Mesenchymal stem cell (in vitro differentiated cells and primary cell): Measurements from ENCODE around the gene EML4.

Experiments
- DNase-seq: peaks from one replicate; pipeline ENCODE4 v3.0.0-alpha.2; 2013
- H2AFZ ChIP-seq: one replicate; pipeline ENCODE4 v1.6.1; 2013; ENCODE audit warnings: low read depth, mild to moderate bottlenecking, control low read depth, inconsistent platforms, low read length, moderate library complexity
- H2AK5ac ChIP-seq: 2 replicates; pipeline ENCODE4 v1.6.1; 2013; ENCODE audit warnings: low read length, moderate library complexity, mild to moderate bottlenecking, inconsistent platforms; ENCODE audit not compliant: severe bottlenecking
- H2BK120ac ChIP-seq: one replicate; pipeline ENCODE4 v1.6.1; 2013; ENCODE audit warnings: low read depth, mild to moderate bottlenecking, inconsistent platforms, low read length, moderate library complexity
- H2BK12ac ChIP-seq, 2 experiments: one replicate each; pipeline ENCODE4 v1.6.1; 2013; ENCODE audit warnings: inconsistent platforms in 2 of 2, low read length in 2 of 2, mild to moderate bottlenecking in 2 of 2, moderate library complexity in 2 of 2, control low read depth in 1 of 2
- H2BK15ac ChIP-seq: one replicate; pipeline ENCODE4 v1.6.1; 2013; ENCODE audit warnings: mild to moderate bottlenecking, low read depth, inconsistent platforms; ENCODE audit not compliant: poor library complexity, severe bottlenecking
- H2BK5ac ChIP-seq: 2 replicates; pipeline ENCODE4 v1.6.1; 2013; ENCODE audit warnings: low read depth, mild to moderate bottlenecking, low read length, control low read depth, inconsistent platforms; ENCODE audit not compliant: poor library complexity, severe bottlenecking
- H3K14ac ChIP-seq, 2 experiments: one replicate each; pipeline ENCODE4 v1.6.1; 2013; ENCODE audit warnings: inconsistent platforms in 2 of 2, low read length in 2 of 2, control low read depth in 1 of 2, mild to moderate bottlenecking in 1 of 2, moderate library complexity in 1 of 2
- H3K18ac ChIP-seq, 2 experiments: one replicate each; pipeline ENCODE4 v1.6.1; 2013; ENCODE audit warnings: inconsistent platforms in 2 of 2, low read length in 2 of 2, control low read depth in 1 of 2, low read depth in 1 of 2, mild to moderate bottlenecking in 1 of 2
- H3K23ac ChIP-seq, 2 experiments: one replicate each; pipeline ENCODE4 v1.6.1; 2013; ENCODE audit warnings: inconsistent platforms in 2 of 2, low read length in 2 of 2, mild to moderate bottlenecking in 2 of 2, moderate library complexity in 2 of 2, control low read depth in 1 of 2
- H3K27ac ChIP-seq: 2 replicates; pipeline ENCODE4 v1.5.1; 2013; ENCODE audit warnings: mild to moderate bottlenecking, moderate library complexity, low read length, control low read depth, inconsistent platforms; ENCODE audit not compliant: poor library complexity, severe bottlenecking
- H3K27me3 ChIP-seq, 2 experiments: 2 replicates each; pipeline versions ENCODE4 v1.6.1 to v1.7.0; 2013; ENCODE audit warnings: low read length in 2 of 2, mild to moderate bottlenecking in 2 of 2, moderate library complexity in 2 of 2, control low read depth in 1 of 2, inconsistent platforms in 1 of 2; ENCODE audit not compliant: control insufficient read depth in 1 of 2, insufficient read depth in 1 of 2
- H3K36me3 ChIP-seq, 2 experiments: 2 replicates each; pipeline versions ENCODE4 v1.6.1 to v1.7.0; 2013; ENCODE audit warnings: low read length in 2 of 2, control low read depth in 1 of 2, inconsistent platforms in 1 of 2, low read depth in 1 of 2, mild to moderate bottlenecking in 1 of 2; ENCODE audit not compliant: insufficient read depth in 2 of 2, control insufficient read depth in 1 of 2
- H3K4ac ChIP-seq, 2 experiments: one replicate each; pipeline ENCODE4 v1.6.1; 2013; ENCODE audit warnings: inconsistent platforms in 2 of 2, low read length in 2 of 2, mild to moderate bottlenecking in 2 of 2, moderate library complexity in 2 of 2, control low read depth in 1 of 2, low read depth in 1 of 2
- H3K4me1 ChIP-seq: 2 replicates; pipeline ENCODE4 v1.6.1; 2013; ENCODE audit warnings: low read depth, low read length, control low read depth; ENCODE audit not compliant: control insufficient read depth, insufficient read depth
- H3K4me2 ChIP-seq: 2 replicates; pipeline ENCODE4 v1.6.1; 2013; ENCODE audit warnings: low read length, mild to moderate bottlenecking, inconsistent platforms; ENCODE audit not compliant: poor library complexity, severe bottlenecking
- H3K4me3 ChIP-seq, 2 experiments: 2 replicates each; pipeline versions ENCODE4 v1.5.1 to v1.7.0; 2013; ENCODE audit warnings: low read length in 2 of 2, mild to moderate bottlenecking in 2 of 2, control low read depth in 1 of 2, low read depth in 1 of 2; ENCODE audit not compliant: insufficient read depth in 1 of 2
- H3K79me1 ChIP-seq: replicated peaks from 2 replicates; pipeline ENCODE4 v1.6.1; 2013; ENCODE audit warnings: mild to moderate bottlenecking, control low read depth, low read length, inconsistent platforms; ENCODE audit not compliant: poor library complexity, severe bottlenecking
- H3K9ac ChIP-seq: 2 replicates; pipeline ENCODE4 v1.7.0; 2013; ENCODE audit warnings: mild to moderate bottlenecking, low read length, moderate library complexity
- H3K9me3 ChIP-seq: 2 replicates; pipeline ENCODE4 v1.7.0; 2013; ENCODE audit warnings: mild to moderate bottlenecking, low read length; ENCODE audit not compliant: control insufficient read depth
- H4K8ac ChIP-seq: one replicate; pipeline ENCODE4 v1.6.1; 2013; ENCODE audit warnings: inconsistent platforms, mild to moderate bottlenecking, low read length, moderate library complexity
- H4K91ac ChIP-seq: one replicate; pipeline ENCODE4 v1.6.1; 2013; ENCODE audit warnings: mild to moderate bottlenecking, low read length, inconsistent platforms
- WGBS: methylation state at CpG from one replicate; pipeline ENCODE4 v1.1.7; 2013; ENCODE audit warnings: mixed read lengths; 5-methylcytosine and 5-hydroxymethylcytosine counted together

Gene EML4

GRCh38 chr2:42239811-42240210 is 70.7 kb downstream of the EML4 start:
- H3K4me3 ChIP-seq = no peak overlapping the region
- H3K4ac ChIP-seq = no peak overlapping the region
- DNase-seq = no peak
- H4K91ac ChIP-seq = no peak overlapping the region
- H3K23ac ChIP-seq = no peak overlapping the region
- no peak overlapping the region for H2AFZ ChIP-seq
- H3K27me3 ChIP-seq = no peaks in the 10 kb centered on the region
- no peak overlapping the region for H2AK5ac ChIP-seq
- H3K9ac ChIP-seq = no peak overlapping the region
- no peak overlapping the region for H2BK15ac ChIP-seq
- H3K27ac ChIP-seq = no peak overlapping the region
- no peak overlapping the region for H3K18ac ChIP-seq
- no peak overlapping the region for H4K8ac ChIP-seq
- H2BK120ac ChIP-seq = no peak overlapping the region
- no peak overlapping the region for H2BK5ac ChIP-seq
- peaks cover 6% of the 10 kb centered on the region for H3K4me1 ChIP-seq
- no peaks in the 10 kb centered on the region for H3K9me3 ChIP-seq
- WGBS = 71% methylated on average over 1 of the region's 1 CpG
- H3K4me2 ChIP-seq = no peak overlapping the region
- H2BK12ac ChIP-seq = no peak overlapping the region
- H3K79me1 ChIP-seq = peaks cover 30% of the 10 kb centered on the region
- H3K14ac ChIP-seq = no peak overlapping the region
- H3K36me3 ChIP-seq = no peaks in the 10 kb centered on the region

DNA sequence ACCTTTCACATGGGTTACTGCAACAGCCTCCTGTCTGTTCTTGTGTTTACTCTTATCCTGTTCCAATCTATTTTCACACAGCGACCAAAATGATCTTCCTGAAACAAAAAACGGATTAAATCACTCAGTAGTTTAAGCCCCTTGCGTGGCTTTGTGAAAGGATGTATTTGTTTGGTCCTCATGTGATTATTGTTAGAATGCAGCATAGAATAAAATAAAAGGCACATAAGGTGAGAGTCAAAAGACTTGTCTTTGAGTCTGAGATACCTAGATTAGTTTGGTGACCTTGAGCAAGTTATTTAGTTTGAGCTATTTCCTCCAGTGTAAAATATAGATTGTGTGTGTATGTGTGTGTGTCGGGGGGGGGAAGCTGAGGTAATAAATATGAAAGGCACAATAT is 72.4 kb downstream of the EML4 start:
- Histone ChIP-seq H3K4me2 (no peak overlapping the region), H2BK120ac (no peak overlapping the region), H4K8ac (no peak overlapping the region), H3K27me3 (no peaks in the 10 kb centered on the region), H3K18ac (no peak overlapping the region), H2BK12ac (no peak overlapping the region), H2AFZ (no peak overlapping the region), H3K4me1 (peaks cover 2% of the 10 kb centered on the region), H3K27ac (no peak overlapping the region), H2AK5ac (no peak overlapping the region), H3K9me3 (no peaks in the 10 kb centered on the region), H4K91ac (no peak overlapping the region), H3K4ac (no peak overlapping the region), H2BK5ac (no peak overlapping the region), H3K23ac (no peak overlapping the region), H3K9ac (no peak overlapping the region), H3K4me3 (no peak overlapping the region), H3K79me1 (peaks cover 24% of the 10 kb centered on the region), H2BK15ac (no peak overlapping the region), H3K36me3 (peaks cover 0 to 6% of the 10 kb centered on the region in 2 experiments), H3K14ac (no peak overlapping the region)
- 66% methylated on average over 4 of the region's 4 CpGs for WGBS
- no peak for DNase-seq

GRCh38 chr2:42243297-42243696 is 74.1 kb downstream of the EML4 start:
- DNase-seq = no peak
- WGBS = no CpG with 5 or more reads among the region's 3 CpGs
- H3K4me1 ChIP-seq = peaks cover 2% of the 10 kb centered on the region
- H3K4ac ChIP-seq = no peak overlapping the region
- H3K14ac ChIP-seq = no peak overlapping the region
- no peaks in the 10 kb centered on the region for H3K27me3 ChIP-seq
- no peaks in the 10 kb centered on the region for H3K9me3 ChIP-seq
- no peak overlapping the region for H3K4me3 ChIP-seq
- H4K8ac ChIP-seq = no peak overlapping the region
- no peak overlapping the region for H2BK5ac ChIP-seq
- no peak overlapping the region for H3K4me2 ChIP-seq
- no peak overlapping the region for H2AFZ ChIP-seq
- no peak overlapping the region for H3K23ac ChIP-seq
- H2BK15ac ChIP-seq = no peak overlapping the region
- H3K36me3 ChIP-seq = peaks cover 0 to 12% of the 10 kb centered on the region in 2 experiments
- H3K18ac ChIP-seq = no peak overlapping the region
- peaks cover 24% of the 10 kb centered on the region for H3K79me1 ChIP-seq
- no peak overlapping the region for H2BK12ac ChIP-seq
- no peak overlapping the region for H4K91ac ChIP-seq
- H2AK5ac ChIP-seq = no peak overlapping the region
- H3K9ac ChIP-seq = no peak overlapping the region
- no peak overlapping the region for H2BK120ac ChIP-seq
- no peak overlapping the region for H3K27ac ChIP-seq

DNA sequence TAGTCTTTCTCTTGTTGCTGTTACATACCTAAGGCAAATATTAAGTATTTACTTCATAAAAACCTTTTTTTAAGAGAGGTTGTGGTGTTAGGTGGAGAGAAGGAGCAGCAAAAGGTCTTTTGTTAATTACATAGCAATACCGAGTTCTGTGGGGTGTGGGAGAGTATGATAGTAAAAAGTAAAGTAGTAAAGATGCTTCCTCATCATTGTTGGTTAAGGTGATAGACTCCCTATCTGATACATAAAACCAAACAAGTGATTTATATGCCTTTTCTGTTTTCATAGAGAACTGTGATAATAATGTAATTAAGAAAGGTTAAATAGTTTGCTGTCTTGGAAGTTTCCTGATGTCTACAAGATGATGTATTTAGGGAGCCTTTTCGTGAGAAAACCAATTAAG is 75.4 kb downstream of the EML4 start:
- H3K14ac ChIP-seq = no peak overlapping the region
- no peak overlapping the region for H3K23ac ChIP-seq
- no peak overlapping the region for H3K4ac ChIP-seq
- H3K79me1 ChIP-seq = peaks cover 19% of the 10 kb centered on the region
- H3K36me3 ChIP-seq = peaks cover 0 to 13% of the 10 kb centered on the region in 2 experiments
- H3K27ac ChIP-seq = no peak overlapping the region
- H2BK12ac ChIP-seq = no peak overlapping the region
- no peaks in the 10 kb centered on the region for H3K4me1 ChIP-seq
- no peak overlapping the region for H3K4me2 ChIP-seq
- H2BK15ac ChIP-seq = no peak overlapping the region
- peak overlapping the region; percentile 40 for H3K9ac ChIP-seq
- no peak overlapping the region for H2BK5ac ChIP-seq
- no peak overlapping the region for H2BK120ac ChIP-seq
- H3K18ac ChIP-seq = no peak overlapping the region
- H3K27me3 ChIP-seq = no peaks in the 10 kb centered on the region
- H4K91ac ChIP-seq = no peak overlapping the region
- no peak overlapping the region for H4K8ac ChIP-seq
- WGBS = 94% methylated on average over 2 of the region's 2 CpGs
- no peaks in the 10 kb centered on the region for H3K9me3 ChIP-seq
- no peak overlapping the region for H2AK5ac ChIP-seq
- H2AFZ ChIP-seq = no peak overlapping the region
- no peak for DNase-seq
- no peak overlapping the region for H3K4me3 ChIP-seq
